Kidney (tissue), 14 donors: ENCODE measurements around the gene SBF2. TPM values are rescaled to one million over a fixed set of nuclear protein-coding genes. Genes with fewer than 3 reads are reported as not detected.
A peak's percentile ranks its signal among the peaks of the same experiment; 100 is the strongest.

Source experiments
- DNase-seq, 5 donors: peaks; one replicate each; pipeline ENCODE4 v3.0.0-alpha.2; 2013 to 2020
- FAIRE-seq: peaks from 2 replicates; lab custom pipeline; 2012; peaks lifted over from hg19 to GRCh38; lab: Jason Lieb, UNC
- H3K27ac ChIP-seq, 2 donors: one replicate each; pipeline ENCODE4 v1.7.0; 2013; ENCODE audit warnings: low read depth in 2 of 2, low read length in 2 of 2, inconsistent platforms in 1 of 2
- H3K27me3 ChIP-seq: one replicate; pipeline ENCODE4 v1.7.1; 2013; ENCODE audit warnings: low read length, inconsistent platforms; ENCODE audit not compliant: control insufficient read depth, insufficient read depth
- H3K36me3 ChIP-seq, 3 donors: one replicate each; pipeline versions ENCODE4 v1.7.0 to v1.7.1; 2013; ENCODE audit warnings: low read length in 3 of 3, control low read depth in 1 of 3, inconsistent platforms in 1 of 3; ENCODE audit not compliant: insufficient read depth in 3 of 3, control insufficient read depth in 2 of 3
- H3K4me1 ChIP-seq, 3 donors: one replicate each; pipeline versions ENCODE4 v1.7.0 to v1.7.1; 2013; ENCODE audit warnings: low read length in 3 of 3, inconsistent platforms in 1 of 3, low read depth in 1 of 3; ENCODE audit not compliant: control insufficient read depth in 2 of 3, insufficient read depth in 2 of 3
- H3K4me3 ChIP-seq, 3 donors: one replicate each; pipeline versions ENCODE4 v1.7.0 to v1.8.1; 2013; ENCODE audit warnings: low read length in 3 of 3, control low read depth in 1 of 3, inconsistent platforms in 1 of 3
- H3K9ac ChIP-seq, 3 donors: one replicate each; pipeline versions ENCODE4 v1.7.0 to v1.7.1; 2013; ENCODE audit warnings: low read length in 3 of 3, control low read depth in 1 of 3, inconsistent platforms in 1 of 3
- H3K9me3 ChIP-seq, 3 donors: one replicate each; pipeline versions ENCODE4 v1.7.0 to v1.7.1; 2013; ENCODE audit warnings: low read length in 3 of 3, control low read depth in 1 of 3, inconsistent platforms in 1 of 3; ENCODE audit not compliant: control insufficient read depth in 2 of 3, insufficient read depth in 1 of 3
- intact Hi-C: fragments of 100-400 bp; cut with DNase I; formaldehyde crosslinking; loops from one replicate; pipeline ENCODE4 v1.11.1; 2022
- polyA plus RNA-seq: library from polyadenylated mRNA; stranded (reverse); fragments of 350-450 nt; fragmentation: Illumina TruSeq; extraction: RNeasy Lipid Tissue Mini Kit (QIAGEN cat#74804); gene quantifications from one replicate; pipeline ENCODE4 v1.2.3, GENCODE V29; 2014; ENCODE audit warnings: low read depth, low replicate concordance; ENCODE audit not compliant: insufficient read depth
- total RNA-seq: library from RNA; stranded (reverse); fragmentation: NEBNext Ultra II Directional; extraction: Animal tissue kit (Norgen Biotek cat#: 25700); gene quantifications from one replicate; pipeline ENCODE4 v1.2.1, GENCODE V29; 2021
- TF ChIP-seq, protein P1 (sequence below): IDR thresholded peaks from 3 replicates; pipeline ENCODE4 v1.5.1; 2012; ENCODE audit warnings: mild to moderate bottlenecking, moderate library complexity, borderline replicate concordance; ENCODE audit not compliant: insufficient read depth; ENCODE audit errors: extremely low read depth
- donor health status: control.
- donor health status: control.
- donor health status: control.
- donor health status: control.
- donor health status: control.
- donor health status: DM: yes; HTN: yes; CAD: no.
- donor health status: Normal renal cell carcinoma (clear cell type).

SBF2 gene
- total and polyA plus RNA-seq, 2 donors from 2014 or later = 13.1 to 55.4 TPM

DNA sequence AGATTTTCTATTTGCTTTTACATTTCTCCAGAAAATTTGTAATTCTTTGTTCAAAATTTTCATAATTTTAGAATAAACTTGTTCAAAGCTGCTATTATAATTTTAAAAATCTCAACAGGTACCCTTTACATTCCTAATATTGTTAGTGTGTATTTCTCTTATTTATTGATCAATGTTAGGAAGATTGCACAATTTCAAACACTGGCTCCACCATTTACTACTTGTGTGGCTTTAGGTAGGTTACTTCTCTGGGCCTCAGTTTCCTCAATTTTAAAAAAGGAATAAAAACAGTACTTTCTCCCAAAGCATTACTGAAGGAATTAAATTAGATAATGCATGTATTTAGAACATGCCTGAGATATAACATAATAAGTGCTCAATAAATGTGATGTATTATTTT is 180.2 kb downstream of the SBF2 start:
- Histone ChIP-seq H3K9me3 (no peaks in the 10 kb centered on the region), H3K36me3 (no peaks in the 10 kb centered on the region), H3K4me1 (no peaks in the 10 kb centered on the region), H3K27ac (no peak overlapping the region), H3K27me3 (no peaks in the 10 kb centered on the region), H3K4me3 (no peak overlapping the region), H3K9ac (no peak overlapping the region)
- FAIRE-seq (no peak), DNase-seq (no peak)
- TF ChIP-seq, protein P1, sequence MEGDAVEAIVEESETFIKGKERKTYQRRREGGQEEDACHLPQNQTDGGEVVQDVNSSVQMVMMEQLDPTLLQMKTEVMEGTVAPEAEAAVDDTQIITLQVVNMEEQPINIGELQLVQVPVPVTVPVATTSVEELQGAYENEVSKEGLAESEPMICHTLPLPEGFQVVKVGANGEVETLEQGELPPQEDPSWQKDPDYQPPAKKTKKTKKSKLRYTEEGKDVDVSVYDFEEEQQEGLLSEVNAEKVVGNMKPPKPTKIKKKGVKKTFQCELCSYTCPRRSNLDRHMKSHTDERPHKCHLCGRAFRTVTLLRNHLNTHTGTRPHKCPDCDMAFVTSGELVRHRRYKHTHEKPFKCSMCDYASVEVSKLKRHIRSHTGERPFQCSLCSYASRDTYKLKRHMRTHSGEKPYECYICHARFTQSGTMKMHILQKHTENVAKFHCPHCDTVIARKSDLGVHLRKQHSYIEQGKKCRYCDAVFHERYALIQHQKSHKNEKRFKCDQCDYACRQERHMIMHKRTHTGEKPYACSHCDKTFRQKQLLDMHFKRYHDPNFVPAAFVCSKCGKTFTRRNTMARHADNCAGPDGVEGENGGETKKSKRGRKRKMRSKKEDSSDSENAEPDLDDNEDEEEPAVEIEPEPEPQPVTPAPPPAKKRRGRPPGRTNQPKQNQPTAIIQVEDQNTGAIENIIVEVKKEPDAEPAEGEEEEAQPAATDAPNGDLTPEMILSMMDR = no peak
- intact Hi-C loops = no loop called here

DNA sequence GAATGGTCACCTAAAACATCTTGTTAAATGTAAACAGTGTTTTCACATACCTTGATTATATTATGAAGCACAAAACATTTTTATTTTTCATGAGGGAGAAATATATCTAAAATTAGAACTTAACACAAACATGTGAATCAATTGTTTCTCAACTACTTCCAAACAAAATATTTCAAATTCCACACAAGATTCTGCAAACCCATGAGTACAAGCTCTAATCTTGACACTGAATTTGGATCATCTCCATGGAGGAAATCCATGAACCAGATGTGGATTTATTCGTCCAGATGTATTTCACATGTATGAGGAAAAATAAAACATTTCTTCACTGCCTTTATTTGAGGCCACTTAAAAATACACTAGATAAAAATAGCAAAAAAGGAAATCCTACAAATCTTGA is 184.2 kb downstream of the SBF2 start:
- peak; percentile 55 for FAIRE-seq
- no peaks in the 10 kb centered on the region for H3K36me3 ChIP-seq
- H3K4me1 ChIP-seq = no peaks in the 10 kb centered on the region
- no peak overlapping the region for H3K9ac ChIP-seq
- intact Hi-C loops = no loop called here
- H3K4me3 ChIP-seq = no peak overlapping the region
- no peaks in the 10 kb centered on the region for H3K27me3 ChIP-seq
- DNase-seq = peak in 2 of 5 donors; percentile 26 to 64
- H3K9me3 ChIP-seq = no peaks in the 10 kb centered on the region
- no peak overlapping the region for H3K27ac ChIP-seq
- TF ChIP-seq, protein P1 = no peak

DNA sequence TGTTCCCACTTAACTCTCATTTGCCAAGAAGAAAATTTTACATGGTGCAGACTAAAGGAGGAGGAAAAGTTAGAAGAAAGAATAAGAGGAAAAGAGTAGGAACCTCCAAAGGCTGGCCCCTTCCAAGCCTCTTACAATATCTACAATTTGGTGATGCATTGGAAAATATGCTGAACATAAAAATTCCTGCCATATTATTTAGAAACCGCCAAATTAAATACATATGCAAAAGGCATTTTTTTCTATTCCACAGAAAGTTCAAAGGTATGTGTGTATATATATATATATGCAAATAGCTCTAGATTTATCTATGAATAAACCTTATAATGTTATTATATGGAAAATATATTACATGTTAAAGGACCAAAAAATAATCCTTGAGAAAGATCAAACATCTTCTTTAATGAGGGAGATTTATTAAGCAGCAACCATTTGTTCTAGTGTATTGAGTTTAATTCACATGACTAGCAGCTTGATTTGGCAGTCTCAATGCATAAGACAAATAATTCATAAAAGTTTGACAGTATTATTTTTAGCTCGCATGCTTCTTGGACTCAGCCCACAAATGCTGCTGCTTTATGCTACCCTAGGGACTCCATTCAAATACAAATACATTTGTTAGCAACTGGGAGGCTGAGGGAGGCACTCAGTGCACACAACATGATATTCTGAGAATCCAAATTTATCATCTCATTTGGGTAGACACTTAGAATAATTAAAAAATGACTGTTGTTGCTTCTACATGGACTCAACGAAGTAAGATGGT is 184.9 kb downstream of the SBF2 start:
- H3K27ac ChIP-seq = no peak overlapping the region
- no peaks in the 10 kb centered on the region for H3K27me3 ChIP-seq
- H3K4me3 ChIP-seq = no peak overlapping the region
- intact Hi-C loops = no loop called here
- H3K9me3 ChIP-seq = no peaks in the 10 kb centered on the region
- H3K9ac ChIP-seq = no peak overlapping the region
- H3K4me1 ChIP-seq = no peaks in the 10 kb centered on the region
- FAIRE-seq = peak; percentile 32
- DNase-seq = peak in 2 of 5 donors; percentile 54 to 84
- no peaks in the 10 kb centered on the region for H3K36me3 ChIP-seq
- TF ChIP-seq, protein P1 = no peak
